K562 (cell line): ENCODE measurements around the gene ZDHHC8. TPM values are rescaled to one million over a fixed set of nuclear protein-coding genes. Genes with fewer than 3 reads are reported as not detected.

Experiments
- ATF4 ChIP-seq: fragments of 450-650 bp; formaldehyde crosslinking; IDR thresholded peaks from 2 replicates; pipeline ENCODE4 v1.4.0; 2022; ENCODE audit warnings: mild to moderate bottlenecking, moderate library complexity
- CEBPB ChIP-seq: fragments of 450-650 bp; IDR thresholded peaks from 2 replicates; pipeline ENCODE4 v1.6.1; 2016; ENCODE audit warnings: missing genetic modification characterization, missing compliant biosample characterization
- CGGBP1 ChIP-seq: fragments of 250-450 bp; sonication (Bioruptor Pico); IDR thresholded peaks from 2 replicates; pipeline ENCODE4 v1.9.0; 2021; ENCODE audit warnings: mild to moderate bottlenecking
- DEAF1 ChIP-seq: fragments of 450-650 bp; formaldehyde crosslinking; IDR thresholded peaks from 2 replicates; pipeline ENCODE4 v1.4.0; 2020; ENCODE audit warnings: mild to moderate bottlenecking, moderate library complexity
- EP300 ChIP-seq: IDR thresholded peaks from 2 replicates; pipeline ENCODE4 v1.6.1; 2012; ENCODE audit warnings: low read length, improper control_type of control experiment
- EZH2 ChIP-seq: IDR thresholded peaks from 2 replicates; pipeline ENCODE4 v1.6.1; 2012; ENCODE audit warnings: low read depth, mild to moderate bottlenecking, inconsistent platforms, low read length, borderline replicate concordance
- GABPB1 ChIP-seq: sonication (generic); formaldehyde crosslinking; IDR thresholded peaks from 2 replicates; pipeline ENCODE4 v1.8.0; 2022; ENCODE audit warnings: mild to moderate bottlenecking, missing genetic modification reagents
- GABPB2 ChIP-seq: fragments of 250-450 bp; sonication (Bioruptor Pico); conservative IDR thresholded peaks from 2 replicates; pipeline ENCODE4 v1.5.1; 2021; ENCODE audit warnings: mild to moderate bottlenecking
- HNRNPLL ChIP-seq: fragments of 200-400 bp; formaldehyde crosslinking; IDR thresholded peaks from 2 replicates; pipeline ENCODE4 v1.6.1; 2017; ENCODE audit warnings: low read length, low read depth, mild to moderate bottlenecking; ENCODE audit not compliant: poor library complexity, severe bottlenecking
- HSF4 ChIP-seq: fragments of 250-450 bp; sonication (Bioruptor Pico); IDR thresholded peaks from 2 replicates; pipeline ENCODE4 v2.1.2; 2022; ENCODE audit warnings: mild to moderate bottlenecking, moderate library complexity, borderline replicate concordance
- PHF21A ChIP-seq: fragments of 450-650 bp; IDR thresholded peaks from 2 replicates; pipeline ENCODE4 v1.6.1; 2017; ENCODE audit warnings: low read depth, borderline replicate concordance
- PRMT5 ChIP-seq: sonication (generic); formaldehyde crosslinking; IDR thresholded peaks from 2 replicates; pipeline ENCODE4 v1.5.0; 2020; ENCODE audit warnings: missing genetic modification reagents
- RFX5 ChIP-seq: IDR thresholded peaks from 2 replicates; pipeline ENCODE4 v1.6.1; 2011; ENCODE audit warnings: low read depth, mild to moderate bottlenecking, improper control_type of control experiment, low read length
- SIN3A ChIP-seq, 2 experiments: fragments of 150-350 bp in 1 of 2; IDR thresholded peaks; 2 replicates each; pipeline ENCODE4 v1.6.1; 2011 to 2016; ENCODE audit warnings: borderline replicate concordance in 2 of 2, low read depth in 2 of 2, low read length in 2 of 2, mild to moderate bottlenecking in 2 of 2, moderate library complexity in 2 of 2; ENCODE audit not compliant: control insufficient read depth in 1 of 2
- SLC30A9 ChIP-seq: fragments of 250-450 bp; sonication (Bioruptor Pico); IDR thresholded peaks from 2 replicates; pipeline ENCODE4 v1.8.0; 2022; ENCODE audit warnings: mild to moderate bottlenecking, moderate library complexity
- TFE3 ChIP-seq: fragments of 450-650 bp; formaldehyde crosslinking; IDR thresholded peaks from 2 replicates; pipeline ENCODE4 v1.4.0; 2020; ENCODE audit warnings: mild to moderate bottlenecking, mixed read lengths
- U2AF2 ChIP-seq: fragments of 200-400 bp; formaldehyde crosslinking; optimal IDR thresholded peaks from 2 replicates; pipeline ENCODE3; 2017; ENCODE audit warnings: low read depth, mild to moderate bottlenecking, low read length
- YY1 ChIP-seq, 3 experiments: IDR thresholded peaks; 2 replicates each; pipeline ENCODE4 v1.6.1; 2011; ENCODE audit warnings: low read length in 2 of 3, mild to moderate bottlenecking in 2 of 3, moderate library complexity in 2 of 3, borderline replicate concordance in 1 of 3, control low read depth in 1 of 3, low read depth in 1 of 3; ENCODE audit not compliant: insufficient read depth in 3 of 3, insufficient replicate concordance in 2 of 3, control insufficient read depth in 1 of 3, insufficient read length in 1 of 3; ENCODE audit errors: extremely low read depth in 1 of 3
- ZBTB7A ChIP-seq: IDR thresholded peaks from 2 replicates; pipeline ENCODE4 v1.6.1; 2011; ENCODE audit warnings: low read depth, mild to moderate bottlenecking, low read length, moderate library complexity, borderline replicate concordance; ENCODE audit not compliant: control insufficient read depth
- ZNF282 ChIP-seq: sonication (generic); formaldehyde crosslinking; IDR thresholded peaks from 2 replicates; pipeline ENCODE4 v1.8.1; 2023; ENCODE audit warnings: missing genetic modification reagents
- ZNF431 ChIP-seq: sonication (generic); formaldehyde crosslinking; IDR thresholded peaks from 2 replicates; pipeline ENCODE4 v1.8.0; 2022; ENCODE audit warnings: mild to moderate bottlenecking, missing genetic modification reagents
- ZNF695 ChIP-seq: fragments of 450-650 bp; formaldehyde crosslinking; IDR thresholded peaks from 2 replicates; pipeline ENCODE4 v1.4.0; 2020; ENCODE audit warnings: mild to moderate bottlenecking, moderate library complexity
- ZNF696 ChIP-seq: fragments of 250-450 bp; sonication (Bioruptor Pico); conservative IDR thresholded peaks from 2 replicates; pipeline ENCODE4 v1.4.0; 2020; ENCODE audit warnings: mild to moderate bottlenecking, moderate library complexity
- polyA plus RNA-seq, 8 experiments: library from polyadenylated mRNA; depleted of rRNA in 4 of 8; stranded (reverse) in 5 of 8; unstranded in 3 of 8; fragments of >200 nt; fragmentation: Nextera tagmentation in 2 of 8; fragmentation: Illumina TruSeq in 1 of 8; extraction: Ambion mirVana in 2 of 8; extraction: Trizol in 1 of 8; gene quantifications; 2 replicates each; pipeline versions ENCODE4 v1.2.1 to v1.2.3, GENCODE V29; 2011 to 2014; ENCODE audit warnings: inconsistent platforms in 1 of 8, missing spikeins in 1 of 8
- total RNA-seq, 7 experiments: library from RNA; depleted of rRNA in 6 of 7; stranded (reverse); fragments of >200 nt in 6 of 7; fragmentation: Illumina TruSeq in 2 of 7; extraction: Trizol in 2 of 7; gene quantifications; 2 replicates each; pipeline versions ENCODE4 v1.2.1 to v1.2.3, GENCODE V29; 2011 to 2021; ENCODE audit warnings: low replicate concordance in 1 of 7

Gene ZDHHC8
- total and polyA plus RNA-seq, 9 of the 15 experiments (the other 6 are each of a cell fraction or from before 2014, with no cell fraction given), result 0.04 to 109 (median 16.4) TPM

- TF ChIP-seq SIN3A (IDR thresholded peaks at IDR 0.05; ENCODE audit: borderline replicate concordance in 2 of 2, control insufficient read depth in 1 of 2, low read depth in 2 of 2, low read length in 2 of 2), result peak; percentile 18 to 84; a peak in 1 of 4 replicates
- no peak for TF ChIP-seq EP300
- no peak for TF ChIP-seq RFX5
- peak in 1 of 3 experiments; percentile 17 for TF ChIP-seq YY1 (IDR thresholded peaks at IDR 0.05; ENCODE audit: borderline replicate concordance in 1 of 3, control insufficient read depth in 1 of 3, extremely low read depth in 1 of 3, insufficient read depth in 3 of 3, insufficient read length in 1 of 3, insufficient replicate concordance in 2 of 3, low read depth in 1 of 3, low read length in 2 of 3)
- no peak for TF ChIP-seq ZNF431 (CRISPR knock-in tag)
- TF ChIP-seq CGGBP1 (CRISPR knock-in tag), result no peak
- TF ChIP-seq GABPB1 (CRISPR knock-in tag), result no peak
- no peak; the same call in none of the 2 replicates for TF ChIP-seq SLC30A9 (CRISPR knock-in tag)
- TF ChIP-seq HSF4 (CRISPR knock-in tag), result peak; percentile 82
- peak; percentile 79 for TF ChIP-seq ZBTB7A
- no peak for TF ChIP-seq U2AF2
- TF ChIP-seq TFE3 (CRISPR knock-in tag), result no peak
- 0 out of 2 replicates have a peak, but pooled peaks have one; percentile 49 for TF ChIP-seq ATF4 (CRISPR knock-in tag)
- peak; percentile 32; the same call in 1 of the 2 replicates for TF ChIP-seq PHF21A
- TF ChIP-seq HNRNPLL, result no peak
- no peak for TF ChIP-seq CEBPB
- TF ChIP-seq ZNF282 (CRISPR knock-in tag), result no peak
- TF ChIP-seq EZH2, result no peak
- TF ChIP-seq GABPB2 (CRISPR knock-in tag), result no peak; the same call in 1 of the 2 replicates
- TF ChIP-seq ZNF695 (CRISPR knock-in tag), result peak; percentile 80; the same call in 1 of the 2 replicates
- TF ChIP-seq PRMT5, result no peak
- no peak for TF ChIP-seq DEAF1 (CRISPR knock-in tag)
- TF ChIP-seq ZNF696 (CRISPR knock-in tag), result no peak
Measured at GRCh38 chr22:20130731-20131596, 640 bp upstream of the ZDHHC8 start (continued).
